HG03103 (cell line): Measurements from ENCODE around the gene CST11.

Experiments
- ATAC-seq: cut with Tn5 transposase; IDR thresholded peaks from one replicate; pipeline ENCODE4 v1.9.1; 2021; ENCODE audit warnings: low read depth; ENCODE audit not compliant: unreplicated experiment

Gene CST11

DNA sequence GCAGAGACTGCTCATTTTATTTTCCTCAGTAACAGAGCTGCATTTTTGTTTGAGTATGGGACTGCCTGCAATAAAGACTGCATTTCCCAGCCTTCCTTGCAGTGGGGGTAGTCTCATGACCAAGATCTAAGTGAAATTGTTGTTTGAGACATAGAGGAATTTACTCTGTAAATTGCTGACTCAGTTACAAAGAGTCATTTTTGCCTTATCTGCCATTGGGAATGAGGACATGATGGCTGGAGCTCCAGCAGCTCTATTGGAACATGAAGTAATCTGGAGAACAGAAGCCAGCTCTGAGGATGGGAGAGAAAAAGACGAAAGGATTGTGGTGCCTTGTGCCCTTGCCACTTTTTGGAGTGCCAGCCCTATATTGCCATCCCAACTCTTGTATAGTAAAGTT lies 2.1 kb upstream of the CST11 start:
- no peak for ATAC-seq

DNA sequence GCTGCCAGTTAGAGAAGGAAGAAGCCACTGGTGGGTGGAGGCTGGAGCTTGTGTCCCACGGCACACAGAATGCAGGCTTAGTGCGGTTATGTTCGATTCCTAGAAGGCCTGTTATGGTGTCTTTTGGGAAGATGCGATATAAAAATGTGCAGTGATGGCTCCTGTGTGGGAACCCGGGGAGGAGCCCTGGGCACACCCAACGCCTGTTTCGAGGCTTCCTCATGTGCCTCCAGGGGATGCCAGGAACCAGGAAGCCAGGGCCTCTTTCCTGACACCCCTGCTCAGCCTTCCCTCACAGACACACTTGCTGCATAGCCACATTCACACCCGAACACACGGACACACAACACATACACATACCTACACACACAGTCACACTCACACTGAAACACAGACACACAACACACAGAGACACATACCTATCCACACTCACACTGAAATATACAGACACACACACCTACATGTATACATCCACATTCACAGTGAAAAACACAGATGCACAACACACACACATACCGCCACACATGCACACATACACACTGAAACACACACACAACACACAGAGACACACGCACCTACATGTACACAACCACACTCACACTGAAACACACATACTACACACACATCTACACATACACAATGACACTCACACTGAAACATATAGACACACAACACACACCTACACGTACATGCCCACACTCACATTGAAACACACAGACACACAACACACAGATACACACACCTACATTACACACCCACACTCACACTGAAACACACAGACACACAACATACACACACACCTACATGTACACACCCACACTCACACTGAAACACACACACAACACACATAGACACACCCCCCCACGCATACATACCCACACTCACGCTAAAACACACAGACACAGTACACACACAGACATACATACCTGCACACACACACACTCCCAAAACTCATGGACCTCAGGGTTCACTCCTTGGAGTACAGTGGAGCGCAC lies 1.2 kb upstream of the CST11 start:
- no peak for ATAC-seq

DNA sequence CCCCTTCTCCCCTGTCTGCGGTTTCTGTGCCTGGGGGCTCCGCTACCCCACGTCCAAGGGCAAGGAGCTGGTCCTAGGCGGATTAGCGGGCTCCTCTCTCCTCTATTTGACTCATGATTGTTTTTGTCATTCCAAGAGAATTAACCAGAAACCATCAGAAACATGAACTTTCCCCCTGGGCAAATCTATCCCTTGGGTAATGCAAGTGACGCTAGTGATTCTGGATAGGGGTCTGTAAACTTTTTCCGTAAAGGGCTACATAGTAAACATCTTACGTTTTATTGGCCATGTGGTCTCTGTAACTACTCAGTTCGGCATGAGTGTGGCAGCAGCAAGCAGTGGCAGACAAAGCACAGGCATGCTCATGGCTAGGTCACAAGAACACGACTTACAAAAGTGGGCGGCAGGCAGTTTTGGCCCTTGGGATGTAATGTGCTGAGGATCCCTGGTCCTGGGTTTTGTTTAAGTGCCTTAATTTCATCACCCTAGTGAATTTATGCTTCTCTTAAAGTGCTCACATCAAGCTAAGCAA lies 654 bp downstream of the CST11 start:
- no peak for ATAC-seq

DNA sequence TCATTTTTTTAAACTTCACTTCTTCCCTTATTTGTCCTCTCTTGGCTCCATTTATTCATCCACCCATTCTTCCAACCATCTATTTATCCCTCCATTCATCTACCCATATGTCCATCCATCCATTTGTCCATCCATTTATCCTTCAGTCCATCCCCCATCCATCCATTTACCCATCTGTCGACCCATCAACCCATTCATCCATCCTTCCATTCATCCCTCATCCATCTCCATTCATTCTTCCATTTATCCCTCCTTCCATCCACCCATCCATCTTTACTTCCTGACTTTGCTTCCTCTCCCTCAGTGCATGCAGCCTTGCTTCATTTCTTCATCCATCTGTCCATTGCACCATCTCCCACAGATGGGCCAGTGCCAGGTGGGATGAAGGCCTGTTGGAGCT lies 1.8 kb downstream of the CST11 start:
- ATAC-seq: no peak

DNA sequence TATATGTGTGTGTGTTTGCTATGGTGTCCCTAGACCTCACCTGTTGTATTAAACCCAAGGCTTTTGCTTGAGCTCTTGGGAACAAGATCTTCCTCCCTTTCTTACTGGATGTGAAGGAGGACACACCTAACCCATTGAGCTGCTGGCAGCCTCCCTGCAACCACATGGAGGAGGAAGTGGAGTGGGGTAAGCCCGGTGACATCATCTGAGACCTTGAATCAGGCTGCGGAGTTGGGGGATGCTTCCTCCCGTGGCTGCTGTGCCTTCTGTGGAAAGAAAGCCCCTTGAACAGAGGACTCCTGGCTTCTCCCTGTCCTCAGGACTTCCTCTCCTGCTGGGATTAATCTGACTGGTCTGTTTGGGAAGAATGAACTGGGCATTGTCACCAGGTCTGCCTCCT lies 3.3 kb downstream of the CST11 start:
- no peak for ATAC-seq

DNA sequence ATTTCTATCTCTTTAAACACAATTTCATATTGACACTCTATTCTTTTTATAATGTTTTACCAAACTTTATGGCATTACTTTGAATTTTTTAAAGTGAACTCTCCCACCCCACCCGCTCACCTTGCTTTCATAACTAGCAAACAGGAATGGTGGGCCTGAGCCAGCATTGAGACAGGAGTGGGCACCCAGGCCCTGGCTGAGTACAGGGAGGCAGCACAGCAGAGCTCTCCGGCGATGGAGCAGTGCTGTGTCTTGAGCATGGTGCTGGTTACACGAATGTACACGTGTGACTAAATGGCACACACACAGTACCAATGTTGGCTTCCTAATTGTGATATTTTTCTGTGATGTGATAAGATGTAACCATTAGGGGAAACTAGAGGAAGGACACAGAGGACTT lies 4.5 kb downstream of the CST11 start:
- ATAC-seq: no peak

DNA sequence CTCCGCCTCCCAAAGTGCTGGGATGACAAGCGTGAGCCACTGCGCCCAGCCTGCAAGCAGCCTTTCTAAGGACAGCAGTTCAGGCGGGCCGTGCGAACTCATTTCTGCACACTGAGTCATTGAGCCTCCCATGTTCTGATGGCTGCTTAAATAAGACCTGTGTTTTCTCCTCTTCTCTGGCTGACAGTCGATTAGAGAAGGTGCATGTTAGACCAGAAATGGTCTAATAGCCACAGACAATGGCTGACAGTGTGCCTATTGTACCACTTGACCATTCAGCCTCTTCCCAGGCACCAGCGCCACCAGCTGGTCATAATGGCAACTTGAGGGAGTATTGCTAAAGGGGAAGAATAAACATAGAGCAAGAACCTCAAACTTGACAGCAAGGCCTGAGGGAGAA lies 6.2 kb downstream of the CST11 start:
- no peak for ATAC-seq

DNA sequence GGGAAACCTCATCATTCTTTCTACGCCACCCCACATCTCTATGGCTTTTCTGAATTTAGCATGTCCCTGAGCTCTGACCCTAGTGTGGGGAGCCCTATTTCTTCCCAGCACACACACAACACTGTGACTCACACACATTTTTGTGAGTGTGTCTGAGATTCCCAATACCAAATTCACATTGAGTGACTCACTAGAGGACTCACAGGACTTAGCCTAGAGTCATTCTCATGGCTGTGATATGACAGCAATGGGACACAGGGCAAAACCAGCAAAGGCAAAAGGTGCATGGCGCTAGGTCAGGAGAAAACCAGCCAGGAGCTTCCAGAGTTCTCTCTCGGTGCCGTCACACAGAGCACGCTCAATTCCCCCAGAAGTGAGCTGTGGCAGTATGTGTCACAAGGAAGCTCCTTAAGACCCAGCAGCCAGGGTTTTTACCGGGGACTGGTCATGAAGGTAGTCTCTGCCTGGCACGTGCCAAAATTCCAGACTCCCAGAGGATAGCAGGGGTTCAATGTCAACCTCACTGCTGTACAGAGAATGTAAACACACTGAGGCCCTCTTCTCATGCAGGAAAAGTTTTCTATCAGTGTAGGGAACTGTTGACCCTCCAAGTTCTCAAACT lies 7.0 kb downstream of the CST11 start:
- no peak for ATAC-seq

DNA sequence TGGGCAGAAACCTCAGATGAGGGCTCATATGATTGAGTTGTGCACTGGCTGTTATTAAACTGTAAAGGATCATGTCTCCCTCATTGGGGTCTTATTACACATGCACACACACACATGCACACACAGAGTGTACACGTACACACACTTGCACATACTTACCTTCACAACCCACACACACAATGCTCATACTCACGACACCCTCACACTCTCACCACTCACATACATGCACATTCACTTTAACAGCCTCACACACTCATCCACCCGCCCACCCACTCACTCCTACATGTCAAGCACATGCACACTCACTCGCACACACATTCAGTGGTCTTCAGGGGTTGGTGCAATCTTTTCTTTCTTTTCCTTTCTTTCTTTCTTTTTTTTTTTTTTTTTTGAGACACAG lies 7.8 kb downstream of the CST11 start:
- no peak for ATAC-seq

DNA sequence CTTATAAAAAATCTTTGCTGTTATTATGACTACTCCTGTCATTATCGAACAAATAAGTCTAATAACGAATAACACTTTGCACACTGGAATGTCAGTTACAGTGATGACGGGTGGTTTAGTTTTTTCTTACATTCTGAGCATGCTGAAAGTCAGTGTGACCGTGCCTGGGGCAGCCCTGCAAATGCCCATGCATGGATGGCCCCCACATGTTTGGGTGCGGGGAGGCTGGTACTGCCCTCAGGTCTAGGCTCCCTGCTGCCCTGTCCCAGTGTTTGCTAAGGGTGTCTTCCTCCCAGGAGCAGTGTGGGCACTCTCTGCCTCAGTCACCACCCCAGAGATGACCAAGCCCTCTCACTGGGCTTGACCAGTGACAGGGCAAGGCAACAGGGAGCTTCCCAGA lies 10.2 kb downstream of the CST11 start:
- no peak for ATAC-seq

DNA sequence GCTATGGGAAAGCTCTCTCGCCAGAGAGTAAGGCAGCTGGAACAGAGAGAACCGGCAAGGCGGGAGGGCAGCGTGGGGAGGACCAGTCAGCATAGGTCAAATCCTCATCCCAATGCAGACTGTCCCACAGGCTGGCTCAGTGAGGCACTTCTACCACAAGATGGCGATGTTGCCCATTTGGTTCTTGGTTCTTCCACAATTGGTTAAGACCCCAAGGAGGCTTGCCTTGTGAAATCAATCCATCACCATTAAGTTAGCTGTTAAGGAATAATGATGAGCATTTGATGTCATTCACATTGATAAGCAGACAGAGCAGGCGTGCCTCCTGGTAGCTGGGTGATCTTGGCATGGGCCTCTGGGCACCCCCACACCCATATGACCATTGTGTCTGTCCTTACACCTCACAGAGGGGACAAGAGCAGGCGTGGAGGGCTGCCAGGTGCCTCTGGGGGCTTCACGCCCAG lies 10.8 kb downstream of the CST11 start:
- ATAC-seq: no peak

DNA sequence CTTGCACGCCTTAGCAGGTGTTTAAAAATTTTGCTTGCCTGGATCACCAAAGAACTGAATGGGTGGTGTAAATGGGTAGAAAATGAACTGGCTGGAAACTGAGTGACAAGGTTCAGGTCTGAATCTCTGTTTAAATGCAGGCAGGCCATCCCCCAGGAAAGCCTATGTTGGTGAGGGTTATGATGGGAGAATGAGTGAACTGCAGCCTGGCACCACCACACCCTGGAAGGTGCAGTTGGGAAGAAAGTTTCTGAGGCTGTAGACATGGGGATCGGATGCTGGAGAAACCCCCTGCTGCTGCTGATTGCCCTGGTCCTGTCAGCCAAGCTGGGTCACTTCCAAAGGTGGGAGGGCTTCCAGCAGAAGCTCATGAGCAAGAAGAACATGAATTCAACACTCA lies 12.7 kb downstream of the CST11 start:
- ATAC-seq: no peak

DNA sequence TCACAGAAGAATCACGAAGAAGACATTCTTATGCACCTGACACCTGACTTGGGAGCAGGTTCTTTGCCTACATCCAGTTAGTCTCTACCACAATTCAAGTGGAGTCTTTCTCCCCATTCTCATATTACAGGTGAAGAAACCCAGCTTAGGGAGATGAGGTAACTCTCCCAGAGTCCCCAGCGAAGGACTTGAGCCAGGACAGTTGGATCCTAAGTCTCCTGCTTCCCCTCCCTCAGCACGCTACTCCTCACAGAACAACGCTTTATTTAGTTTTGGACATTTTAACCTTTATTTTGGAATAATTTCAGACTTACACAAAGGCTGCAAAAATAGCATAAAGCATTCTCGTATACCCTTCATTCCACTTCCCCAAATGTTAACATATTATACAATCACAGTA lies 14.0 kb downstream of the CST11 start:
- no peak for ATAC-seq

DNA sequence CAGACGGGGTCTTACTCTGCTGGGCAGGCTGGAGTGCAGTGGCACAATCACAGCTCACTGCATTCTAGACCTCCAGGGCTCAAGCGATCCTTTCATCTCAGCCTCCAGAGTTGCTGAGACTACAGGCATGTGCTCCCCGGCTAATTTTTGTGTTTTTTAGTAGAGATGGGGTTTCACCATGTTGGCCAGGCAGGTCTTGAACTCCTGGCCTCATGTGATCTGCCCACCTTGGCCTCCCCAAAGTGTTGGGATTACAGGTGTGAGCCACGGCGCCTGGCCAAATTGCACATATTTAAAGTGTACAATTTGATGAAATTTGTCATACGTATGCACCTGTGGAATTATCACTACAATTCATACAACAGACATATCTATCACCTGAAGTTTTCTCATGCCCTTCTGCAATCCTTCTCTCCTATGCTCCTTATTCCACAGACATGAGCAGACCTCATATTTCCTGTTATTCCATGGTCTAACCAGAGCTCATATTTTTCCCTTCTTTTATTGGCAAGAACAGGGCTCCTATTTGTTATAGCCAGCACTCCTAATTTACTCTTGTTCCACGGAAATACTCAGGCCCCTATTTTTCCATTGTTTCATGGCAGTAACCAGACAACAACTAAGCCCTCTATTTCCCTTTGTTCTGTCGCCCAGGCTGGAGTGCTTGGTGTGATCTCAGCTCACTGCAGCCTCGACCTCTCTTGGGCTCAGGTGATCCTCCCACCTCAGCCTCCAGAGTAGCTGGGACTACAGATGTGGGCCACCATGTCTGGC lies 15.4 kb downstream of the CST11 start:
- ATAC-seq: no peak

DNA sequence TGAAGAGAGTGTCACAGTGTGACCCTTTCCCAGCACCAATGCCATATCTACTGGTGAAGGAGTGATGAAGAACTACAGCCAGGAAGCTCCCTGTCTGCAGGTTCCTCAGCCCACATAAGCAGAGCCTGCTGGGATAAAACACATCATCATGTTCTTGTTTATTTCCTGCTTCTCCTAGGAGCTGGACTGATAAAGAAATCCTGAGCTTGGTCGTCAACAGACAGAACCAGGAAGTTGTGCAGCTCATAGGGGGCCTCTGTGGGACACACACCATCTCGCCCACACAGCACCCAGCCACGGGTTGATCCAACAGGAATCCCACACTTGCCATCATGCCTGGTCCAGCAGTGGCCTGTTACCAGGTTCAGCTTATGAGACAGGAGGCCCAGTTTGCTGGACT lies 16.0 kb downstream of the CST11 start:
- no peak for ATAC-seq

DNA sequence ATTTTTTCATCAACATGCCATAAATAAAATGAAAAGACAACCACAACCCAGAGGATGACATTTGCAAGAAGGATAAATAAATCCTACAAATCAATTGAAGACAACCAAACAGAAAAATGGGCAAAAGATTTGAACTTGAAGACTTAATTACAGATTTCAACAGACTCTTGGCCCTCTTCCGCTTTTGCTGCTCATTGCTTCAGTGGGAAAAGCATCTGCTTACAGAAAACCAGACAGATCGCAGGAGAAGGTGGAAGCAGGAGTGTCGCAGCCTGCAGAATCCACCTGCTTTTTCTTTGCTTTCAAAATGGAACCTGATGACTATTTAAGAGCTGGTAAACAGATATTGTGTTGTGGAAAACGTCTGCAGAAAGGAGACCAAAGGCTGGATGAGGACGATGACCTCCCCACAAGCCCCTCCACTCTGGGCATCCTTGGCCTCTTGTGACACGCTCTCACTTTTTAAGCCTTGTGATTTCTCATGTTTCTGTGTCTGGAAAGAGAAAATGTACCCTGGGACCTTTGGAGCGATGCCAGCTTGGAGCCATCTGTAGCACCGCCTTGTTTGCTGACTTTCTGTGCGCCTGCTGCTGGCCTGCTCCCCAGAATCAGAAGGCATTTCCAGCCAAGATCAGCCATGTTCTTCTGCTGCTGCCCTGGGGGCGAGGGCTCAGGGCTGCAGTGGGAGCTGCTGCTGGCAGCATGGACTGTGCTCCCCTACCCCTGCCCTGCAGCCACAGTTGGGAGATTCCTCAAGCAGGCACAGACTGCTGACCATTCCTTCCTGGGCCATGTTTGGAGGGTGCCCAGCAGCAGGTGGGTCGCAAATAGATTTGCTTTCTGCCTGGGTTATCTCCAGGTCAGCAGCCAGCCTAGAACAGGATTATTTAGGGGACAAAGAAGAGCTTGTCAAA lies 16.8 kb downstream of the CST11 start:
- ATAC-seq: no peak

DNA sequence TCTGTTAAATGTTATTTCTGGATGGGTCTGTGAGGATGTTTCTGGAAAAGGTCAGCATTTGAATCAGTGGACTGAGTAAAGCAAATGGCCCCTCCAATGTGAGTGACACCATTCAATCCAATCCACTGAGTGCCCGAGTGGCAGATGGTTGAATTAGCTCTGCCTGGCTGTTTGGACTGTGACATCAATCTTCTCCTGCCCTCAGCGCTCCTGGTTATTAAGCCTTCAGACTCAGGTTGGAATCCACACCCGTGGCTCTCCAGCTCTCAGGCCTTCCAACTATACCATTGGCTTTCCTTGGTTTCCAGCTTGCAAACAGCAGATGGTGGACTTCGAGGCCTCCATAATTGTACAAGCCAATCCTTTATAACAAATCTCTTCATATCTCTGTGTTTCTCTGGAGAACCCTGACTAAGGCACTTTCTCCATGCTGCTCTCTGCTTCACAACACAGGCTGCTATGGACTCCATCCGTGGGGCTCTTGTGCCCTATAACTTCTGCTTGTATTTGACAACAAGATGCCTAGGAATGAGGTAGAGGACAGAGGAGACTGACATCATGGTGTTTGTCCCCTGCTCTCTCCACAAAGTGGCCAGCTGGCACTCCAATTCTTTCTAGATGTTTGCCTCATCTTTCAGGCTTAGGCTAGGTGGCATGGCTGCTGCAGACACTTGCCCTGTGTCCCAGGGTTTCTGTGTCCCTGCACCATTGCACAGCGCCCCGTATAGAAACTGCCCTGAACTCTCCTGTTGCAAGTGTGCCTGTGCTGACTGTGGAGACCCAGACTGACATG lies 18.0 kb downstream of the CST11 start:
- no peak for ATAC-seq

DNA sequence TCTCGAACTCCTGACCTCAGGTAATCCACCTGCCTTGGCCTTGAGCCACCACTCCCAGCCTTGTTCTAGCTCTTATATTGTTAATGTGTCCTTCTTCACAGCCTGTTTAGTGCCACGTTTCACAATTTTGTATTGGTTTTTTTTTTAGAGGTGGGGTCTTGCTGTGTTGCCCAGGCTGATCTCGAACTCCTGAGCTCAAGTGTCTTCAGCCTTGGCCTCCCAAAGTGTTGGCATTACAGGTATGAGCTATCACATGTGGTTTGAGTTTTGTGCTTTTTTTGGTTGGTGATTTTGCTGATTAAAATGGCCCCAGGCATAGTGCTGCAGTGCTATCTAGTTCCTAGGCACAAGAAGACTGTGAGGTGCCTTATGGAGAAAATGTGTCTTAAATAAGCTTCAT lies 19.0 kb downstream of the CST11 start:
- ATAC-seq: no peak

DNA sequence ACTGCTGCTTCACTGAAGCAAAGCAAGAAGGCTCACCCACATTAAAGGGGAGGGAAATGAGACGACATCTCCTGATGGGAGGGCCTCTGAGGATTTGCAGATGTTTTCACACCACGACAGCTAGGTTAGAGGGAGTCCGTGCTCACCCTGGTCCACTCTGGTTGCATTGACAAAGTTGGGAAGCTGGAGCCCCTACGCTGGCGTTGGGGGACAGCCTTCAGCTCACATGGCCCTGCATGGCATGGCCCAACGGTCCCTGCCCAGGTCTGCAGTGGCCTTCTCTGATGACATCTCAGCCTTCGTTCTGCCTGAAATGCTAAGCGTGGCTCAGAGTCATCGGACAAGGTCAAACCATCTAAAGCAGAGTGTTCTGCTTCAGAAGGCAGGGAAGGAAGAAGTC lies 27.5 kb downstream of the CST11 start:
- ATAC-seq: no peak
